Fibroblast of lung (primary cell): ENCODE measurements around the gene CHST8.

Source experiments
- EZH2 ChIP-seq: IDR thresholded peaks from 2 replicates; pipeline ENCODE4 v1.5.1; 2012; ENCODE audit warnings: low read length, control low read depth, mild to moderate bottlenecking; ENCODE audit errors: missing control alignments
- TF ChIP-seq, protein P1 (sequence below), 2 donors: IDR thresholded peaks in 1 of 2; conservative IDR thresholded peaks in 1 of 2; 1 replicate in 1 of 2; 2 replicates in 1 of 2; pipeline ENCODE4 v1.5.1; 2011 to 2012; ENCODE audit warnings: low read length in 2 of 2, control low read depth in 1 of 2, inconsistent platforms in 1 of 2, low read depth in 1 of 2, mild to moderate bottlenecking in 1 of 2

DNA sequence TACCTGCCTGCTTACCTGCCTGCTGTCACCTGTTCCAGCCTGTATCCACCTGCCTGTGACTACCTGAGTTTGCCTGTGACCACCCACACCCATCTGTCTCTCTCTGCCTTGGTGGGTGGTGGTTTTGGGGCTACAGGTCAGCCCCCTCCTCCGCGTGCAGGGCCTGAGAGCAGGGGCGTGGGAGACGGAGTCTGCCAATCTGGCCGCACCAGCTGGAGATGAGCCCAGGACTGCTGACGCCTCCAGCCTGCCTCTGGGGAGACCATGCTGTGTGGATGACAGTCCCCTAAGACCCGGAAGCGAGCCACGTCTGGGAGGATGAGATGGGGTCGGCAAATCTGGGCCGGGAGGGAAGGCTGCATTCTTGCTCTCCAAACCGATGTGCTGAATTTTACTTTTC is 159.0 kb downstream of the CHST8 start:
- TF ChIP-seq, protein P1, sequence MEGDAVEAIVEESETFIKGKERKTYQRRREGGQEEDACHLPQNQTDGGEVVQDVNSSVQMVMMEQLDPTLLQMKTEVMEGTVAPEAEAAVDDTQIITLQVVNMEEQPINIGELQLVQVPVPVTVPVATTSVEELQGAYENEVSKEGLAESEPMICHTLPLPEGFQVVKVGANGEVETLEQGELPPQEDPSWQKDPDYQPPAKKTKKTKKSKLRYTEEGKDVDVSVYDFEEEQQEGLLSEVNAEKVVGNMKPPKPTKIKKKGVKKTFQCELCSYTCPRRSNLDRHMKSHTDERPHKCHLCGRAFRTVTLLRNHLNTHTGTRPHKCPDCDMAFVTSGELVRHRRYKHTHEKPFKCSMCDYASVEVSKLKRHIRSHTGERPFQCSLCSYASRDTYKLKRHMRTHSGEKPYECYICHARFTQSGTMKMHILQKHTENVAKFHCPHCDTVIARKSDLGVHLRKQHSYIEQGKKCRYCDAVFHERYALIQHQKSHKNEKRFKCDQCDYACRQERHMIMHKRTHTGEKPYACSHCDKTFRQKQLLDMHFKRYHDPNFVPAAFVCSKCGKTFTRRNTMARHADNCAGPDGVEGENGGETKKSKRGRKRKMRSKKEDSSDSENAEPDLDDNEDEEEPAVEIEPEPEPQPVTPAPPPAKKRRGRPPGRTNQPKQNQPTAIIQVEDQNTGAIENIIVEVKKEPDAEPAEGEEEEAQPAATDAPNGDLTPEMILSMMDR (conservative IDR thresholded peaks at IDR 0.05 in 1 of 2, IDR thresholded peaks at IDR 0.05 in 1 of 2; ENCODE audit: low read depth in 1 of 2, low read length in 2 of 2) = no peak
- no peak for TF ChIP-seq EZH2
